ENCODE data around the gene UBXN10.

UBXN10 gene

DNA sequence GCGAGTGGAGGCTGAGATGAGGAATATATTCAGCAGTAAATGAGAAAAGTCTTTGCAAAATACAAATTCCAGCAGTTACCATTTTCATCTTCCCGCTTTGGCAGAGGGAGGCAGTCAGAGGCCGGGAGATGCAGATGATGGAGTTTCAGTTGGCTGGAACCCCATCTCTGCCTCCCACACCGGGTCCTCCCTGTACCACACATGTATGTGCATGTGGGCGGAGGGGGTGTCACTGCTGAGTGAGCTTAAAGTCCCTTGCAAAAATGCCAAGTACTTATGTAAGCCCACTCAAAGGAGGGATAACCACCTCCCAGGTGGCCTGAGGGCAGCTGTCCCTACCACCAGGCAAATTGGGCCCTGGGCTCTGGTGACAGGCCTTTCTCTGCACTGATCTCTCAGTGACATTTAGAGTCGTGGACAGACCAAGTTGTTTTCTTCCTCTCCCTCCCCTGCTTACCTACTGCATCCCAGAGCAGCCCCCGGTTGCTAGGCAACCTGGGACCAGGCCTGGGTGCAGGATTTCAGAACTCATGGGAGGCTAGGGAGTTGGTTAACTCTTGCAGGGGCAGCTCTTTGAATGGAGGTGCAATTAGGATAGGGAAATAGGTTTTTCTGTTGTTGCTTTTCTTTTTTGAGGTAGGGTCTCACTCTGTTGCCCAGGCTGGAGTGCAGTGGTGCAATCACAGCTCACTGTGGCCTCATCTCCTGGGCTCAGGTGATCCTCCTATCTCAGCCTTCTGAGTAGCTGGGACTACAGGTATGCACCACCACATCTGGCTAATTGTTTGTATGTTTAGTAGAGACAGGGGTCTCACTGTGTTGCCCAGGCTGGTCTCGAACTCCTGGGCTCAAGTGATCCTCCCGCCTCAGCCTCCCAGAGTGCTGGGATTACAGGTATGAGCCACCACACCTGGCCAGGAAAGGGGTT is 17.1 kb upstream of the UBXN10 start:
- H3K4me3 ChIP-seq (ENCODE audit: low read length), result no peak overlapping the region
- no peak overlapping the region for H3K27ac ChIP-seq (ENCODE audit: low read length)
- H3K9ac ChIP-seq (ENCODE audit: low read length), result no peak overlapping the region
- H4K20me1 ChIP-seq (ENCODE audit: insufficient read depth, low read length), result no peaks in the 10 kb centered on the region
- H3K4me1 ChIP-seq (ENCODE audit: low read length), result no peaks in the 10 kb centered on the region
- no peaks in the 10 kb centered on the region for H3K79me2 ChIP-seq (ENCODE audit: low read length)
- no peaks in the 10 kb centered on the region for H3K9me3 ChIP-seq (replicated peaks; ENCODE audit: insufficient read depth, low read length)
- peaks cover 79% of the 10 kb centered on the region for H3K27me3 ChIP-seq (replicated peaks; ENCODE audit: insufficient read depth, low read length)
- no peak overlapping the region for H3K4me2 ChIP-seq (ENCODE audit: low read depth, low read length)
- TF ChIP-seq, protein P1, sequence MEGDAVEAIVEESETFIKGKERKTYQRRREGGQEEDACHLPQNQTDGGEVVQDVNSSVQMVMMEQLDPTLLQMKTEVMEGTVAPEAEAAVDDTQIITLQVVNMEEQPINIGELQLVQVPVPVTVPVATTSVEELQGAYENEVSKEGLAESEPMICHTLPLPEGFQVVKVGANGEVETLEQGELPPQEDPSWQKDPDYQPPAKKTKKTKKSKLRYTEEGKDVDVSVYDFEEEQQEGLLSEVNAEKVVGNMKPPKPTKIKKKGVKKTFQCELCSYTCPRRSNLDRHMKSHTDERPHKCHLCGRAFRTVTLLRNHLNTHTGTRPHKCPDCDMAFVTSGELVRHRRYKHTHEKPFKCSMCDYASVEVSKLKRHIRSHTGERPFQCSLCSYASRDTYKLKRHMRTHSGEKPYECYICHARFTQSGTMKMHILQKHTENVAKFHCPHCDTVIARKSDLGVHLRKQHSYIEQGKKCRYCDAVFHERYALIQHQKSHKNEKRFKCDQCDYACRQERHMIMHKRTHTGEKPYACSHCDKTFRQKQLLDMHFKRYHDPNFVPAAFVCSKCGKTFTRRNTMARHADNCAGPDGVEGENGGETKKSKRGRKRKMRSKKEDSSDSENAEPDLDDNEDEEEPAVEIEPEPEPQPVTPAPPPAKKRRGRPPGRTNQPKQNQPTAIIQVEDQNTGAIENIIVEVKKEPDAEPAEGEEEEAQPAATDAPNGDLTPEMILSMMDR (IDR thresholded peaks at IDR 0.05; ENCODE audit: low read length), result no peak
- no peak for TF ChIP-seq EZH2phosphoT487 (IDR thresholded peaks at IDR 0.05; ENCODE audit: low read length)
- no peak for TF ChIP-seq EZH2 (optimal IDR thresholded peaks at IDR 0.05; ENCODE audit: low read depth, low read length)
- no peaks in the 10 kb centered on the region for H3F3A ChIP-seq (ENCODE audit: insufficient read depth, low read length)
- H3K9me2 ChIP-seq (replicated peaks; ENCODE audit: insufficient read depth, low read length), result no peaks in the 10 kb centered on the region
- no peak overlapping the region for H2AFZ ChIP-seq (ENCODE audit: low read length)
- no peaks in the 10 kb centered on the region for H3K36me3 ChIP-seq (replicated peaks; ENCODE audit: insufficient read depth, low read length)
- DNase-seq, result no peak

DNA sequence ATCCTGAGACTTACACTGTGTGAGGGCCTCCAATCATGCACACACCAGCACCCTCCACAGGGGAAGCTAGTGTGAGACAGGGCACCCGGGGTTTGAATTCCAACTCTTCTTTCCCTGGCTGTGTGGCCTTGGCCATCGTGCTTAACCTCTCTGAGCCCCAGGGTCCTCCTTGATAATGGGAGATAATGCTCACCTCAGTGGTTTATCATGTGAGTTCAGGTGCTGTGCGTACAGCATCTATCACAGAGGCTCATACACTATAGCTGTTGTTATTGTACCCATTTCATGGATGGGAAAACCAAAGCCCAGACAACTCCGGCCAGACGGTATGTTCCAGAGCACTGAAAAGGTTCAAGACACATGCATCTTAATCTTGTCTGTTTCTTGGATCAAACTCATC is 16.0 kb upstream of the UBXN10 start:
- Histone ChIP-seq H3K9me2 (replicated peaks; ENCODE audit: insufficient read depth, low read length) (no peaks in the 10 kb centered on the region), H3K4me3 (ENCODE audit: low read length) (no peak overlapping the region), H3K4me1 (ENCODE audit: low read length) (no peaks in the 10 kb centered on the region), H3K79me2 (ENCODE audit: low read length) (no peaks in the 10 kb centered on the region), H3K9me3 (replicated peaks; ENCODE audit: insufficient read depth, low read length) (no peaks in the 10 kb centered on the region), H4K20me1 (ENCODE audit: insufficient read depth, low read length) (no peaks in the 10 kb centered on the region), H3K9ac (ENCODE audit: low read length) (no peak overlapping the region), H3K27me3 (replicated peaks; ENCODE audit: insufficient read depth, low read length) (peaks cover 79% of the 10 kb centered on the region), H3K4me2 (ENCODE audit: low read depth, low read length) (no peak overlapping the region), H3K36me3 (replicated peaks; ENCODE audit: insufficient read depth, low read length) (no peaks in the 10 kb centered on the region), H2AFZ (ENCODE audit: low read length) (no peak overlapping the region), H3K27ac (ENCODE audit: low read length) (no peak overlapping the region), H3F3A (ENCODE audit: insufficient read depth, low read length) (no peaks in the 10 kb centered on the region)
- TF ChIP-seq EZH2 (optimal IDR thresholded peaks at IDR 0.05; ENCODE audit: low read depth, low read length) (no peak), EZH2phosphoT487 (IDR thresholded peaks at IDR 0.05; ENCODE audit: low read length) (no peak)
- TF ChIP-seq, protein P1 (IDR thresholded peaks at IDR 0.05; ENCODE audit: low read length), result no peak
- no peak for DNase-seq

DNA sequence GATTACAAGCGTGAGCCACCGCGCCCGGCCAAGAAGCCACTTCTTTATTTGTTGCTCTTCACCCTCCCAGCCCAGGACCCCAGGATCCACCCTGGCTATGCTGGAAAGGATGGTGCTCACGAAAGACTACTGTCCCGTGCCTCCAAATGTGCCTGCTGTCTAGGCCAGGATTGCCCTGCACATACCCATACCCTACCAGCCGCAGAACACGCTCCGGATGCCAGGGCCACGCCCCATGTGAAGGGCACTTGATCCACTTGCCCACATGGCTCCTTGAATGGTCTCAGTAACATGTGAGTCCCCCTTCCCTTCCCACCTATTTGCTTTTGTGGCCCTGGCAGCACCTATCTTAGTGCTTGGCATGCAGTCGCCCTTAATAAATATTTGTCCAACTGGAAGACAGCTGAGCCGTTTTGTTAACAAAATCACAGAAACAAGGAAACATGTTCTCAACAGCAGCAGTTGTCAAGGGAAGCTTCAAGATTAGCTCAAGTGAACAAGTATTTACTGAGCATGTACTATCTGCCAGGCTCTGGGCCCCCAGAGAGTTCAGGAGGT is 13.8 kb upstream of the UBXN10 start:
- no peak overlapping the region for H3K4me3 ChIP-seq (ENCODE audit: low read length)
- no peaks in the 10 kb centered on the region for H3K9me2 ChIP-seq (replicated peaks; ENCODE audit: insufficient read depth, low read length)
- no peaks in the 10 kb centered on the region for H3K9me3 ChIP-seq (replicated peaks; ENCODE audit: insufficient read depth, low read length)
- no peak for DNase-seq
- no peaks in the 10 kb centered on the region for H3K4me1 ChIP-seq (ENCODE audit: low read length)
- H2AFZ ChIP-seq (ENCODE audit: low read length), result no peak overlapping the region
- H3K9ac ChIP-seq (ENCODE audit: low read length), result no peak overlapping the region
- no peaks in the 10 kb centered on the region for H3K79me2 ChIP-seq (ENCODE audit: low read length)
- H4K20me1 ChIP-seq (ENCODE audit: insufficient read depth, low read length), result no peaks in the 10 kb centered on the region
- no peaks in the 10 kb centered on the region for H3F3A ChIP-seq (ENCODE audit: insufficient read depth, low read length)
- H3K27me3 ChIP-seq (replicated peaks; ENCODE audit: insufficient read depth, low read length), result peaks cover 76% of the 10 kb centered on the region
- H3K27ac ChIP-seq (ENCODE audit: low read length), result no peak overlapping the region
- H3K4me2 ChIP-seq (ENCODE audit: low read depth, low read length), result no peak overlapping the region
- H3K36me3 ChIP-seq (replicated peaks; ENCODE audit: insufficient read depth, low read length), result no peaks in the 10 kb centered on the region
- TF ChIP-seq EZH2phosphoT487 (IDR thresholded peaks at IDR 0.05; ENCODE audit: low read length), result no peak
- no peak for TF ChIP-seq EZH2 (optimal IDR thresholded peaks at IDR 0.05; ENCODE audit: low read depth, low read length)
- TF ChIP-seq, protein P1 (IDR thresholded peaks at IDR 0.05; ENCODE audit: low read length), result no peak

Data from MM.1S (cell line).